Mesenteric fat pad (tissue), 1 donor: Measurements from ENCODE around the gene MYH9. TPM values are rescaled to one million over a fixed set of nuclear protein-coding genes. Genes with fewer than 3 reads are reported as not detected.
A peak's percentile ranks its signal among the peaks of the same experiment; 100 is the strongest.

Source experiments
- DNase-seq: peaks from one replicate; pipeline ENCODE4 v3.0.0-alpha.2; 2020; ENCODE audit warnings: low spot score
- total RNA-seq: library from RNA; stranded (reverse); fragmentation: NEBNext Ultra II Directional; extraction: Animal tissue kit (Norgen Biotek cat#: 25700); gene quantifications from one replicate; pipeline ENCODE4 v1.2.1, GENCODE V29; 2021
- donor health status: DM: yes; HTN: yes; CAD: no.

Gene MYH9
- total RNA-seq, 1 donor from 2014 or later, result 673 TPM

- peak; percentile 94 for DNase-seq
These were observed 663 bp downstream of the MYH9 start for GRCh38 chr22:36386900-36387708.

- DNase-seq, result no peak
These were observed 1.3 kb downstream of the MYH9 start for GRCh38 chr22:36386351-36386899.

GRCh38 chr22:36385491-36386350, 2.0 kb downstream of the MYH9 start:
- no peak for DNase-seq

DNA sequence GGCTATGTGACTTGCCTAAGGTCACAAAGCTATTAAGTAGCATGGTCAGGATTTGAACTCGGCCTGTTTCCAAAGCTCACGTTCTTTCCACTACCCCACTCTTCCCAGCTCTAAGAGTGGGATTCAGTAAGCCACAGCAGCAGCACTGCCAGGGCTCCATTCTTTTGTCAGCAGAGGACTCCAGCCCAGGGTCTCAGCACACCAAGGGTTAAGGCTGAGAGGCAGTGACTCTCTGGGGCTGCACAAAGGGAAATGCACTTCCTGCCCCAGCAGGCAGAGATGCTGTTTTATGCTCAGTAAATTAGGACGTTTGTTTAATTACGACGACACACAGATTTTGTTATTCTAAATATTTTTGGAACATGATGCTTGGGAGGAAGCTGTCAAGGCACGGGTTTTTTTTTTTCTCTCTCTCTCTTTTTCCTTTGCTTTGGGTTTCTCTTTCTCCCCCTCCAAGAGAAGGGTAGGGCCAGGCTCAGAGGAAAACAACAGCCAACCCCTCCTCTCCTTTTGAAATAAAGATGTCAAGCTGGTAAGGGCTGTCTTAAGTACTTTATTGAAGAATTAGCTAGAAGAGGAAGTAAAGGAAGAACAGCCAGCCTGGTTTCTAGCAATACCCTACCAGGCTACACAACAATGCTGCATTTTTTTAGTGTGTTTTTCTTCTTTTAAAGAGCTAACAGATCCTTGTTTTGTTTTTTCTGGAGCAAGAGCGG, 2.8 kb downstream of the MYH9 start:
- no peak for DNase-seq

DNA sequence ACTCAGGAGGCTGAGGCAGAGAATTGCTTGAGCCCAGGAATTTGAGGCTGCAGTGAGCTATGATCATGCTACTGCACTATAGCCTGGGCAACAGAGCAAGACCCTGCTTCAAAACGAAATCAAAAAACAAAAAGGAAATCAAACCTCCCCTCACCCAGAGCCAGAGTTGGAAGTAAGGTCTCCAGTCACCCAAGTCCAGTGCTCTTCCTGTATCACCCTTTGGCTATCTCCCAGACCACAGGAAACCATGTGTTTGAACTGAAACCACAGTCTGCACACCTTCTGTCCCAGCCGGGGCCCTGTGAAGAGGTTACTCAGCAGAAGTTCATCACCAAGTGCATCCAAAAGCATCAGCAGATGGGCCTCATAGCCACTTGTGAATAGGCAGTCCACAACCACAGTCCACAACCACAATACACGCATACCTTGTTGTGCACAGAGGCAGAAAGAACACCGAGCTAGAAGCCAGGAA, 4.6 kb downstream of the MYH9 start:
- DNase-seq, result no peak

- DNase-seq, result no peak
These were observed 6.1 kb downstream of the MYH9 start for GRCh38 chr22:36381513-36382128.

DNA sequence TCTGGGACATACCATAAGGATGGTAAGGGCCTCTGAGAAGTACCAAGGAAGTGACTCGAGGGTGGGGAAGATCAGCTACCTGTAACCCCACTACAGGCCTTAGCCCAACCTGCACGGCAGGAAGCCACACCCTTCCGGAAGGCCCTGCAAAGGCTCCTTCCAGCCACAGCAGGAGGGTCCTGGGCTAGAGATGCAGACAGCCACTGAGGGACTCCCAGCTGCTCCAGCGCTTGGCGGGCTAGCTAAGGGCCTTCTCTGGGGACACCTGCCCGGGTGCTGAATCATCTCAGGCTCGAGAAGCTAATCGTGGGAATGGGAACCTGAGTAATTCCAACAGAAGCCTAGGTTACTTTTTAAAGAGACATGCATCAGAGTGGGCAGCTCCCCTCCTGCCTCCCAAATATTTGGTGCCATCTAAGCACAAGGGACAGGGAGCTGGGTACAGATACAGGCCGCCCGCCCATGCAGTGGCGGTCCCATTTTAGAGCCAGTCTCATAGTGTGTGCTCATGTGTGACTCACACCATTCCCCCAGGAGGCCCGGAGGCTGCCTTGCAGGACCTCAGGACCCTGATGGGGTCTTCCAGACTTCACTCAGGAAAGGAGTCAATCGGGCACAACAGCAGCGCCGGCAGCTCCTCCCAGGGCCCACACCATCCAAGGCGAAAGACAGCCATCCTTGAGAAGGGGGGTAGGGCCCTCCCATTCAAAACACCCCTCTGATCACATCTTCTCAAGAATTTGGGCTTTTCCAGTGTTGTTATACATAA, 8.0 kb downstream of the MYH9 start:
- DNase-seq, result no peak

- no peak for DNase-seq
These were observed 8.9 kb downstream of the MYH9 start for GRCh38 chr22:36378869-36379217.

DNA sequence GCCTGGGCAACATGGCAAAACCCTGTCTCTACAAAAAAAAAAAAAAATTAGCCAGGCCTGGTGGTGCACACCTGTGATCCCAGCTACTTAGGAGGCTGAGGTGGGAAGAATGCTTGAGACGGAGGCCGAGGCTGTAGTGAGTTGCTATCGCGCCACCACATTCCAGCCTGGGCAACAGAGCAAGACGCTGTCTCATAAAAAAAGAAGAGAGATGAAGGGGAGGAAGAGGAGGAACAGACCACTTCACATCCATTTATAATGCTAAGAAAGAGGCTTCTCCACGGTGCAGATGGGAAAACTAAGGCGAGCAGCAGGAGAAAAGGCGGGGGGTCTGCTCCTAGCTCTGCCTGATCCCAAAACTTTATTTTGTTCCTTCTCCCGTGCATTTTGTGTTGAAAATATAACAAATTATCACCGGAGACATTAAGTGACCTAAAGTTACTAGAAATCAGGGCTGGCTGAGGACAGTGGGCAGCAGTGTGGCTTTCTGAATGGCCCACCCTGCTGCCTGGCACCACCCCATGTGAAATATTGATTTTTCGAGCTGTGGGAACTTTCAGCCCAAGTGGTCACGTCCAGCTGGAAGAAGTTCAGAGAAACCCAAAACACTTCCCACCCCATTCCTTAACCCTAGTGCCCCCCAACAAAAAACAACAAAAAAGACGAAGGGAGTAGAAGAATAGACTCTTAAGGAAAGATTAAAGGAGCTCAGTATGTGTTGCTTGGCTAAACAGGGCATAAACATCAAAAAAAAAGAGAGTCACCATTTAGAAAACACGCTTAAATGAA, 9.5 kb downstream of the MYH9 start:
- no peak for DNase-seq

DNA sequence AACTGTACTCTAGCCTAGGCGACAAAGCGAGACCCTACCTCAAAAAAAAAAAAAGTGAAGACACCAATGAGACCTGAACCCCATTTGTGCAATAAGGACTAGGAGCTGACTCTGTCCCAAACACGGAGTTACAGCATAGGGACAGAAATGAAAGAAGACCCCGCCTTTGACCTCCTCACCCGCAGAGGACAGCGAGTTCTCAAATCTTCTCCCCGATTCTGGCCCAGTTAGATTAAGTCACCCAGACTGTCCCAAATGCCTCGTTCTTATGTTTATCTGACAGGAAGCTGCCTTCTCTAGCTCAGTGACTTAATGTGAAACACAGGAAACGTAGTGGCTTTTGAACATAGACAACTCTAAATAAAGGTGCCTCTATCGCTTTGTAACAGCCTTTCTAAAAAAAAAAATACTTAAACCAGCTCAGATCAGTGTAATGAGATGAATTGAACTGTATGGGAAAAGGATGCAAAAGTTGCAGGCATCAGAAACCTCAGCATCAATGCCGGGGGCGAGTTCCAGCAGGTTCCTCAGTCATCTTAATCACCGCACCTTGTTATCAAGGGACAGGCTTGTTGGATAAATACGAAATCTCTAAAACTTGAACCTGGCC, 10.6 kb downstream of the MYH9 start:
- DNase-seq, result no peak

DNA sequence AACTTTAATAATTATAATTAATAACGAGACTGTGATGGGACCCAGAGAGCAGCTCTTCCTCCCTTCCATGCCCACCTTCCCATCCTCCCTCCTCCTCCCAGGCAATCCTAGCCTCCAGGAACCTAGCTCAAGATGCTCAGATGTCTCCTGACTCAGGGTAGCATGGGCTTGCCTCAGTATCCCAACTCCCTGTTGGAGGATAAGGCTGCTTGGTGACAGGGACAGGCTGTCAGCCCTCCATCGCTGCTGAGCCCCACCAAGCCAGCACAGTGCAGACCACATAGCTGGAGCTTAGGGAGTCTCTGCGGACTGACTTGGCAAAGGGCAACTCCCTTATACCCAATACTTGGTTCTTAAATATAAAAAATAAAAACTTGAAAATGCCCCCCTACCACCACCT, 11.5 kb downstream of the MYH9 start:
- no peak for DNase-seq

DNA sequence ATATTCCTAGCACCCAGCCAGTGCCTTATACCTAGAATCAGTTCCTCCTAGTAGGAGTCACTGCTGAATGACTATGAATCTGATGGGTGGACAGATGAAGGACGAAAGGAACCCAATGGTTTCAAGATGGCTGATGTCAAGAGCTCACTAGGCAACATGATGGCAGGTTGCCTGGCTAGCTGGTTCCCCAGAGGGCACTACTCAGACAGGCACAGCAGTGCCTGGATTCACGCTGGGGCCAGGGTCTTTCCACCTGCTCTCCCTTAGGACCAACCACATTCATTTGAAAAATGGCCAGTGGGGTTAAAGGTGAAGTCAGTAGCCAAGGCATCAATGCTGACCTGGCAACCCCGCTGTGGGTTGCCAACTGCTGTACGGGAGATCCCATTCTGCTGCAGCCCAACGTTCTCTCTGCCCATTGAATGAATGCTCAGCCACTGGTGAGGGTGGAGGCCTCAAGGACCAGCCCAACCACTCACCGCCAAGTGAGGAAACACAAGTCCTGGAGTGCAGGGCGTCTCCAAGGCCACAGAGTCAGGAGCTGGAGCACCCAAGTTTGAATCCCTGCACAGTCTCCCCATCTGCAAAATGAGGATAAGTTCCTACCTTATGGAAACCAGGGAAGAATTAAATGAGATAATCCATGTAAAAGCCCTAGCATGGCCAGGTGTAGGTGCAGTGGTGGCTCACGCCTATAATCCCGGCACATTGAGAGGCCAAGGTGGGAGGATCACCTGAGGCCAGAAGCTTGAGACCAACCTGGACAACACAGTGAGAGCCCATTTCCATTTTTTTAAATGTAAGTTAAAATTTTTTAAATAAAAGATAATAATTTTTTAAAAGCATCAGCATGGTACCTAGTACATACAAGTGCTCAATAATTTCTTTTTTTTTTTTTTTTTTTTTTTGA, 12.4 kb downstream of the MYH9 start:
- DNase-seq, result no peak

DNA sequence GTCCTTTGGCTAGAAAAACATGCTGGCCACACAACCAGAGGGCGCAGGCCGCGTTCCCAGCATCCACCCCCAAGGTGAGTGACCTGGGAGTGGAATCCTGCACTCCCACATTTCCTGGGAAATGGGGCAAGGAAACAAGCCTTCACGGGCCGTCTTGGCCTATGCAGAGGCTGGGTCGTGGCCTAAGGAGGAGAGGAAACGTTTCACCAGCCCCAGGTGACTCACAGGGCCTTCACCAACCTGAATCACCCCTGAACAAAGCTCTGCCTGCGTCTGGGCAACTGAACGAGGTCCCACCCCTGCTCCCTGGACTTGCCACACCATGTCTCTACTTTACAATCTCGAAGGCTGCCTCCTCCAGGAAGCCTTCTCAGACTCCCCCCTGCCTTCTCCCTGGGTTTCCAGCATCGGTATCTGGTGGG, 13.2 kb downstream of the MYH9 start:
- DNase-seq, result no peak

GRCh38 chr22:36373258-36373579, 14.5 kb downstream of the MYH9 start:
- no peak for DNase-seq

GRCh38 chr22:36371920-36372319, 15.8 kb downstream of the MYH9 start:
- DNase-seq, result no peak

- DNase-seq, result no peak
These were observed 17.6 kb downstream of the MYH9 start for GRCh38 chr22:36369922-36370791.
